CD4-positive, alpha-beta T cell treated with Interleukin-21 for 1 hour (primary cell): ENCODE results near the gene CDK9.
"Not testable (repeated sequence)": the region's sequence is repeated elsewhere in the genome, so short reads cannot be mapped to it uniquely, and the experiment has no call there.

Source experiments
- DNase-seq: peaks from one replicate; pipeline ENCODE4 v3.0.0-alpha.2; 2020

The CDK9 gene

GRCh38 chr9:127785933-127786772, at the start of gene CDK9:
TSS of gene CDK9 (plus strand) at chr9:127786034. CDS start at chr9:127786149, 115 bp downstream.
- peak; percentile 94 for DNase-seq

- DNase-seq = no peak
These were observed 47.2 kb upstream of the CDK9 start for GRCh38 chr9:127738666-127739065.

- DNase-seq = no peak
These were observed 46.1 kb upstream of the CDK9 start for GRCh38 chr9:127739614-127740330.

GRCh38 chr9:127741831-127742434, 43.9 kb upstream of the CDK9 start:
- DNase-seq = no peak

GRCh38 chr9:127742435-127743088, 43.3 kb upstream of the CDK9 start:
- DNase-seq = no peak

GRCh38 chr9:127744398-127745110, 41.3 kb upstream of the CDK9 start:
- DNase-seq = no peak

GRCh38 chr9:127746959-127747569, 38.8 kb upstream of the CDK9 start:
- DNase-seq = peak; percentile 50

GRCh38 chr9:127749090-127749787, 36.6 kb upstream of the CDK9 start:
- no peak for DNase-seq

- no peak for DNase-seq
These were observed 34.4 kb upstream of the CDK9 start for GRCh38 chr9:127751269-127752054.

GRCh38 chr9:127753148-127753547, 32.7 kb upstream of the CDK9 start:
- DNase-seq = no peak

GRCh38 chr9:127753622-127754021, 32.2 kb upstream of the CDK9 start:
- no peak for DNase-seq

- no peak for DNase-seq
These were observed 31.5 kb upstream of the CDK9 start for GRCh38 chr9:127754099-127755060.

GRCh38 chr9:127755061-127756060, 30.5 kb upstream of the CDK9 start:
- DNase-seq = no peak

- no peak for DNase-seq
These were observed 29.6 kb upstream of the CDK9 start for GRCh38 chr9:127756233-127756632.

GRCh38 chr9:127756776-127757175, 29.1 kb upstream of the CDK9 start:
- DNase-seq = not testable (repeated sequence)

GRCh38 chr9:127758843-127759242, 27.0 kb upstream of the CDK9 start:
- no peak for DNase-seq

GRCh38 chr9:127761061-127761460, 24.8 kb upstream of the CDK9 start:
- DNase-seq = no peak

GRCh38 chr9:127761491-127761956, 24.3 kb upstream of the CDK9 start:
- no peak for DNase-seq
